Fibroblast of lung (primary cell): Measurements from ENCODE around the gene GRXCR2. TPM values are rescaled to one million over a fixed set of nuclear protein-coding genes. Genes with fewer than 3 reads are reported as not detected.

Source experiments
- DNase-seq, 2 donors: peaks; one replicate each; pipeline versions ENCODE4 v3.0.0 to v3.0.0-alpha.2; 2010; ENCODE audit warnings: low read depth in 2 of 2
- H2AFZ ChIP-seq: 2 replicates; pipeline ENCODE4 v1.5.1; 2012; ENCODE audit warnings: low read length, control low read depth, inconsistent platforms
- H3K27ac ChIP-seq: 2 replicates; pipeline ENCODE4 v1.5.1; 2011; ENCODE audit warnings: low read length, control low read depth; ENCODE audit not compliant: insufficient read depth
- H3K27me3 ChIP-seq: 2 replicates; pipeline ENCODE4 v1.5.1; 2011; ENCODE audit warnings: mild to moderate bottlenecking, low read length; ENCODE audit not compliant: control insufficient read depth, insufficient read depth
- H3K36me3 ChIP-seq: 2 replicates; pipeline ENCODE4 v1.5.1; 2011; ENCODE audit warnings: low read length; ENCODE audit not compliant: control insufficient read depth, insufficient read depth
- H3K4me1 ChIP-seq: 2 replicates; pipeline ENCODE4 v1.5.1; 2011; ENCODE audit warnings: low read length; ENCODE audit not compliant: control insufficient read depth, insufficient read depth; ENCODE audit errors: extremely low read depth
- H3K4me2 ChIP-seq: 2 replicates; pipeline ENCODE4 v1.5.1; 2011; ENCODE audit warnings: low read length, control low read depth; ENCODE audit not compliant: insufficient read depth; ENCODE audit errors: extremely low read depth
- H3K4me3 ChIP-seq, 4 experiments: fragments of 200-600 bp in 1 of 4; sonication (generic) in 1 of 4; replicated peaks in 1 of 4; 2 replicates each; pipeline ENCODE4 v1.5.1; 2011 to 2016; ENCODE audit warnings: low read length in 4 of 4, low read depth in 3 of 4, mild to moderate bottlenecking in 3 of 4, control low read depth in 2 of 4, inconsistent platforms in 1 of 4, mixed read lengths in 1 of 4; ENCODE audit not compliant: insufficient read depth in 1 of 4; ENCODE audit errors: control extremely low read depth in 1 of 4
- H3K79me2 ChIP-seq: 2 replicates; pipeline ENCODE4 v1.5.1; 2012; ENCODE audit warnings: mild to moderate bottlenecking, low read length, inconsistent platforms; ENCODE audit not compliant: control insufficient read depth, insufficient read depth
- H3K9ac ChIP-seq: 2 replicates; pipeline ENCODE4 v1.5.1; 2011; ENCODE audit warnings: mild to moderate bottlenecking, low read length, control low read depth; ENCODE audit not compliant: insufficient read depth
- H3K9me3 ChIP-seq: 2 replicates; pipeline ENCODE4 v1.5.1; 2012; ENCODE audit warnings: low read depth, low read length; ENCODE audit not compliant: control insufficient read depth, insufficient read depth
- H4K20me1 ChIP-seq: 2 replicates; pipeline ENCODE4 v1.5.1; 2011; ENCODE audit warnings: low read length; ENCODE audit not compliant: control insufficient read depth, insufficient read depth; ENCODE audit errors: extremely low read depth
- CTCF ChIP-seq, 2 donors: IDR thresholded peaks in 1 of 2; conservative IDR thresholded peaks in 1 of 2; 1 replicate in 1 of 2; 2 replicates in 1 of 2; pipeline ENCODE4 v1.5.1; 2011 to 2012; ENCODE audit warnings: low read length in 2 of 2, control low read depth in 1 of 2, inconsistent platforms in 1 of 2, low read depth in 1 of 2, mild to moderate bottlenecking in 1 of 2
- EZH2 ChIP-seq: IDR thresholded peaks from 2 replicates; pipeline ENCODE4 v1.5.1; 2012; ENCODE audit warnings: low read length, control low read depth, mild to moderate bottlenecking; ENCODE audit errors: missing control alignments
- polyA plus RNA-seq, 2 donors: library from polyadenylated mRNA; depleted of rRNA in 1 of 2; stranded (reverse) in 1 of 2; unstranded in 1 of 2; fragments of >200 nt; gene quantifications; 2 replicates each; pipeline ENCODE4 v1.2.1, GENCODE V29; 2011 to 2012; ENCODE audit warnings: missing spikeins in 1 of 2
- total RNA-seq: library from RNA; depleted of rRNA; stranded (reverse); fragments of >200 nt; gene quantifications from 2 replicates; pipeline ENCODE4 v1.2.1, GENCODE V29; 2014

Gene GRXCR2
- total and polyA plus RNA-seq, 2 donors (not counting 1 experiment from before 2014, with no cell fraction given), result not detected

GRCh38 chr5:145811834-145812625 is 60.8 kb downstream of the GRXCR2 start:
- no peak overlapping the region for H3K27ac ChIP-seq
- H3K4me3 ChIP-seq, result no peak overlapping the region
- no peaks in the 10 kb centered on the region for H3K4me1 ChIP-seq
- no peak overlapping the region for H3K9ac ChIP-seq
- H3K79me2 ChIP-seq, result no peaks in the 10 kb centered on the region
- no peaks in the 10 kb centered on the region for H3K9me3 ChIP-seq
- no peak overlapping the region for H2AFZ ChIP-seq
- no peak overlapping the region for H3K4me2 ChIP-seq
- no peaks in the 10 kb centered on the region for H4K20me1 ChIP-seq
- H3K27me3 ChIP-seq, result no peaks in the 10 kb centered on the region
- TF ChIP-seq EZH2, result no peak
- peak; percentile 2 to 38 for TF ChIP-seq CTCF (conservative IDR thresholded peaks at IDR 0.05 in 1 of 2, IDR thresholded peaks at IDR 0.05 in 1 of 2; ENCODE audit: low read depth in 1 of 2, low read length in 2 of 2)
- DNase-seq, result peak; percentile 38 to 66
- H3K36me3 ChIP-seq, result no peaks in the 10 kb centered on the region

Other genes starting within 250 kb of the GRXCR2 start
- 26.5 and 27.9 TPM in 2 replicates for gene PRELID2, start 37.7 kb downstream of the GRXCR2 start, total RNA-seq
- gene PRELID2, start 37.7 kb downstream of the GRXCR2 start, polyA plus RNA-seq, result 6.1 and 6.7 TPM in 2 replicates
- gene SH3RF2, start 63.6 kb upstream of the GRXCR2 start, total RNA-seq, result 0.26 and 1.2 TPM in 2 replicates
- gene SH3RF2, start 63.6 kb upstream of the GRXCR2 start, polyA plus RNA-seq, result 0.53 and 1.1 TPM in 2 replicates
- gene PLAC8L1, start 232.6 kb upstream of the GRXCR2 start, total RNA-seq, result not detected in 2 replicates
- gene PLAC8L1, start 232.6 kb upstream of the GRXCR2 start, polyA plus RNA-seq, result not detected in 2 replicates